HTERT RPE-1 (cell line): Measurements from ENCODE around the gene ARPC1A.
"Not testable (repeated sequence)": the region's sequence is repeated elsewhere in the genome, so short reads cannot be mapped to it uniquely, and the experiment has no call there.

Experiments
- in situ Hi-C: fragments of 300-500 bp; cut with MboI; formaldehyde crosslinking; loops from 4 replicates; pipeline ENCODE4 v1.14.3; 2020; ENCODE audit warnings: low sequenced_read_pairs

The ARPC1A gene

DNA sequence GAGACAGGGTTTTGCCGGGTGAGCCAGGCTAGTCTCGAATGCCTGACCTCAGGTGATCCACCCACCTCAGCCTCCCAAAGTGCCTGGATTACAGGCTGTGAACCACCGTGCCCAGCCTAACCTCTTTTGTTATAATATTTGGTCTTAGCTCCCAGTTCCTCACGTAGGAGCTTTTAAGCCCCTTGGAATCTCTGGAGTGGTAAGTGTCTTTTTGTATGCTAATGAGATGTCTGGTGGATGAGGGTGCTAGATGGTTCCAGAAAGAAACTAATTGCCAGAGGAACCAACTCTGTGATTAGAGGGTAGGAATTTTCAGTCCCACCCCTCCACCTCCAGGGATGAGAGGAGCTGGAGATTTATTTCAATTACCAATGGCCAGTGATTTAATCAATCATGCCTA lies 5.3 kb upstream of the ARPC1A start:
- in situ Hi-C loops = no loop called here

DNA sequence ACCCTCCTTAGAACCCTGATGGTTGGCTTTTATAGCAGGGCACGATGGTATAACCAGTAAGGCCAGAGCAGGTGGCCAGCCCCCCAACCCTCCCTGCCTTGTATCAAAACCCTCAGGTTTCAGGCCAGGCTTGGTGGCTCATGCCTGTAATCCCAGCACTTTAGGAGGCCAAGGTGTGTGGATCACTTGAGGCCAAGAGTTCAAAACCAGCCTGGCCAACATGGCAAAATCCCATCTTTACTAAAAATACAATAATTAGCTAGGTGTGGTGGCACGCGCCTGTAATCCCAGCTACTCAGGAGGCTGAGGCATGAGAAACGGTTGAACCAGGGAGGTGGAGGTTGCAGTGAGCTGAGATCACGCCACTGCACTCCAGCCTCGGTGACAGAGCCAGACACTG lies 3.0 kb upstream of the ARPC1A start:
- in situ Hi-C loops = not testable (repeated sequence)

- in situ Hi-C loops = no loop called here
Observed at GRCh38 chr7:99324559-99324958, 1.1 kb upstream of the ARPC1A start.

DNA sequence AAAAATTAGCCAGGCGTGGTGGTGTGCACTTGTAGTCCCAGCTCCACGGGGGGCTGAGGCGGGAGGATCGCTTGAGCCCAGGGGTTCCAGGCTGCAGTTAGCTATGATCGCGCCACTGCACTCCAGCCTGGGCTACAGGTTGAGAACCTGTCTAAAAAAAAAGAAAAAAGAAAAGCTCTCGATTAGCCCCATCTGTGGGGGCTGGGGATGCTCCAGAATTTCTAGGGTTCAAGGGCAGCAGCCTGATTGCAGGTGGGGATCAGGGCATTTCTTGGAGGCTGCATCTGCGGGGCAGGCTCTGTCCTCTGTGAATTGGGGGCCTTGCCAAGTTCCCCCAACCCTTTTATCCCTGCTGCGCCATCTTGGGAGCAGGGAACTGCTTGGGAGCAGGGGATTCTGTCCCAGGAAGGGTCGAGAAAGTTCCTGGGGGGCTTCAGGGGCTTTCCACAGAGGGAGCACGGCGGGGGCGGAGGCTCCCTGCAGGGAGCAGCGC lies 651 bp upstream of the ARPC1A start:
- in situ Hi-C loops = no loop called here

- in situ Hi-C loops = no loop called here
Observed at GRCh38 chr7:99326408-99326782, 697 bp downstream of the ARPC1A start.

GRCh38 chr7:99330314-99330961 lies 4.7 kb downstream of the ARPC1A start:
- in situ Hi-C loops = not testable (repeated sequence)

- in situ Hi-C loops = no loop called here
Observed at GRCh38 chr7:99331002-99331401, 5.3 kb downstream of the ARPC1A start.

DNA sequence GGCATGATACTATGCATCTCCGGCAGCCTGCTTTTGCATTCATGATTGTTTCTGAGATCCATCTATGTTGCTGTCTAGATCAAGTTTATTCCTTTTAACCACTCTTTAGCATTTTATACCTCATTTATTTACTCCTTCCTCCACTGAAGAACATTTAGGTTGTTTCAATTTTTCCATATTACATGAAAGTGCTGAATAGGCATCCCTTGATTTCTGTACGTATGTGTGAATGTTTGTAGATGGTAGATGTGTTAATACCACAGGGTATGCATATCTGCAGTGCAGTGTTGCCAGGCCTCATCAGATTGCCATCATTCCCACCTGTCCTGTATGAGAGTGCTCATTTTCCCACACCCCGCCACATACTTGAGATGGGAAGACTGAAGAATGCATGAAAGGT lies 13.9 kb downstream of the ARPC1A start:
- in situ Hi-C loops = no loop called here

DNA sequence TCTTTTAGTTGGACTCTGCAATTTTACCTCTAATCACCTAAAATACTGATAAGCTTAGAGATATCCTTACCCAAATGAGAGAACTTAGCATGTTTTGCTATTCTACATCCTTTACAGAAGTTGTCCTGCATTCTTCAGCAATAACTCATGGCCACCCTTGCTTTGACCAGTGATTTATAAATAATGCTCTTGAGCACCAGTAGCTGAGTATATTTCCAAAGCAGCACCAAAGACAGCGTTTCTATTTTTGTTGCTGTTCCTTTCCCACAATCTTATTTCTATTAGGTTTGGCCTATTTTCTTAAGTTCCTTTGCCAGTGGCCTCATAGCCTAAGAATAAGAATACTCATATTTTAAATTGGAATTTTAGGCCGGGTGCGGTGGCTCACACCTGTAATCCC lies 15.0 kb downstream of the ARPC1A start:
- in situ Hi-C loops = no loop called here

DNA sequence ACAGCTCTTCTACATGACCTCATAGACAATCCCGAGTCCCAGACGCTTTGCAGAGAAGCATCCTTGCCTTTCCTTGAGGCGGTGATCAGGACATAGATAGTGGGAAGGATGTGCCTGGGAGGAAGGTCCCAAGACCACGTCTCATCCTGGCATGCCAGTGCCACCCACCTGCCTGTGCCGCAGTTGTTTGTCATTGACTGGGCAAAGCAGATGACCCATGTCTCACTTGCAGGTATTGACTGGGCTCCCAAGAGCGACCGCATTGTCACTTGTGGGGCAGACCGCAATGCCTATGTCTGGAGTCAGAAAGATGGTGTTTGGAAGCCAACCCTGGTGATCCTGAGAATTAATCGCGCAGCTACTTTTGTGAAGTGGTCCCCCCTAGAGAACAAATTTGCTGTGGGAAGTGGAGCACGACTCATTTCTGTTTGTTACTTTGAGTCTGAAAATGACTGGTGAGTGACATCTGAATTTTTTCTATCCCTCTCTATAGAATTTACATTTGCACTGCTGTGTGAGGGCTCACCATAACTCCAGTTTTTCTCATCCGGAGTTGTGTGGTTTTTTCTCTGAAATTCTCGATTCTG lies 18.5 kb downstream of the ARPC1A start:
- in situ Hi-C loops = no loop called here

GRCh38 chr7:99350641-99351040 lies 24.9 kb downstream of the ARPC1A start:
- in situ Hi-C loops = not testable (repeated sequence)

GRCh38 chr7:99352247-99352646 lies 26.5 kb downstream of the ARPC1A start:
- in situ Hi-C loops = no loop called here

GRCh38 chr7:99355098-99355497 lies 29.4 kb downstream of the ARPC1A start:
- in situ Hi-C loops = no loop called here

- in situ Hi-C loops = no loop called here
Observed at GRCh38 chr7:99357701-99358490, 32.2 kb downstream of the ARPC1A start.

DNA sequence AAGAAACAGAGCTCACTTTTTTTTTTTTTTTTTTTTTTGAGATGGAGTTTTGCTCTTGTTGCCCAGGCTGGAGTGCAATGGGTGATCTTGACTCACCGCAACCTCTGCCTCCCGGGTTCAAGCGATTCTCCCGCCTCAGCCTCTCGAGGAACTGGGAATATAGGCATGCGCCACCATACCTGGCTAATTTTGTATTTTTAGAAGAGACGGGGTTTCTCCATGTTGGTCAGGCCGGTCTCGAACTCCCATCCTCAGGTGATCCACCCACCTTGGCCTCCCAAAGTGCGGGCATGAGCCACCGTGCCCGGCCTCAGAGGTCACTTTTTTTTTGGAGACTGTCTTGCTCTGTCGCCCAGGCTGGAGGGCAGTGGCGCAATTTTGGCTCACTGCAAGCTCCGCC lies 32.8 kb downstream of the ARPC1A start:
- in situ Hi-C loops = not testable (repeated sequence)

DNA sequence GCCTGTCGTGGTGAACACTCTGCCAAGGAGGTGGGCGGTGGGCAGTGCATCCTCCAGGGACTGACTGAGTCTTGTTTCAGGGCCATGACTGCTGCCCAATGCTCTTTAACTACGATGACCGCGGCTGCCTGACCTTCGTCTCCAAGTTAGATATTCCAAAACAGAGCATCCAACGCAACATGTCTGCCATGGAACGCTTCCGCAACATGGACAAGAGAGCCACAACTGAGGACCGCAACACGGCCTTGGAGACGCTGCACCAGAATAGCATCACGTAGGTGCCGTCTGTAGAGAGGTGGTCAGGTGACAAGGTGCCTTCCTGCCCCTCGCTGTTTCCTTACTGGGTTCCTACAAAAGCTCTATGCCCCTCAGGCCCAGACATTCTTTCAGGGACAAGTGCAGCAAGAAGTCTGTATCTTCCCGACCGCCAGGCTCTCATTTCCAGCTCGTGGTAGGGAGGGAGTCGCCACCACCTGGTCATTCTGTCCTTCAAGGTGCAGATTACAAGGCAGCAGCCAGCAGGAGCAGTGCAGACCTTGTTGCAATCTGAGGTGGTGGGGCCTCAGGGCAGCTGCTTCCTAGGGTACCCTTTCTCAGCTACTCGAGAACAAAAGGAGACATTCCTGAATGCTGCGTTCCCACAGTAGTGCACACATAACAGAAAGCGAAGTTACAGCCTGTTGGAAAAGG lies 33.9 kb downstream of the ARPC1A start:
- in situ Hi-C loops = no loop called here

DNA sequence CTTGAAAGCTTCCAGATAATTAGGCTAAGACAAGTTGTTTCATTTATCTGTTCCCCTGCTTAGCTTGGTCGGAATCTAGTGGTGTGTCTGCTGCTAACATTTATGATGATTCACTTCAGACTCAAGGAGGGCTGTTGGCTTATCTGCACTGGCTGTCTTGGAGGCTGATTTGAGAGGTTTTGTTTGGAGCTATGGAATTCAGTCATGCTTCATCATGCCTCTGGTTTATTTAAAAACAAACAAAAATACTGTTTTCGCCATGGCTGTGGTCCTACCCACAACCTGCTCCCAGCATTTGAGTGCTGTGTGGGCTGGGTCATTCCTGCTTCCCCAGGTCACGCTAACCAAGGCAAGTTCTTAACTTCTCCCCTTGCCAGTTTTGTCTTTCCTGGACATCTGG lies 37.1 kb downstream of the ARPC1A start:
- in situ Hi-C loops = no loop called here

GRCh38 chr7:99363286-99363685 lies 37.6 kb downstream of the ARPC1A start:
- in situ Hi-C loops = no loop called here

GRCh38 chr7:99365318-99366141 lies 39.8 kb downstream of the ARPC1A start:
- in situ Hi-C loops = no loop called here

- in situ Hi-C loops = no loop called here
Observed at GRCh38 chr7:99366646-99367045, 40.9 kb downstream of the ARPC1A start.
